CD4-positive, CD25-positive, alpha-beta regulatory T cell (primary cell): ENCODE measurements around the gene IAH1. TPM values are rescaled to one million over a fixed set of nuclear protein-coding genes. Genes with fewer than 3 reads are reported as not detected.

ENCODE experiments used
- ATAC-seq, 2 donors: fragments of 150-1000 bp; cut with Tn5 transposase; one replicate each; pipeline ENCODE4 v1.10.0; 2021; ENCODE audit warnings: low read depth in 2 of 2, moderate number of reproducible peaks in 2 of 2, moderate library complexity in 1 of 2
- DNase-seq, 3 donors: peaks; one replicate each; pipeline versions ENCODE4 v3.0.0 to v3.0.0-alpha.2; 2012 to 2022; ENCODE audit warnings: mixed read lengths in 1 of 3
- H3K27ac ChIP-seq: one replicate; pipeline ENCODE4 v1.7.0; 2013; ENCODE audit warnings: mild to moderate bottlenecking, low read length; ENCODE audit not compliant: insufficient read depth, poor library complexity, severe bottlenecking
- H3K27me3 ChIP-seq: one replicate; pipeline ENCODE4 v1.7.0; 2013; ENCODE audit warnings: low read length; ENCODE audit not compliant: control insufficient read depth, insufficient read depth
- H3K36me3 ChIP-seq: one replicate; pipeline ENCODE4 v1.7.0; 2013; ENCODE audit warnings: mild to moderate bottlenecking, low read length, moderate library complexity; ENCODE audit not compliant: control insufficient read depth, insufficient read depth
- H3K4me1 ChIP-seq: 2 replicates; pipeline ENCODE4 v1.7.0; 2013; ENCODE audit warnings: mild to moderate bottlenecking, low read length; ENCODE audit not compliant: insufficient read depth, control insufficient read depth, poor library complexity, severe bottlenecking
- H3K4me3 ChIP-seq: one replicate; pipeline ENCODE4 v1.7.0; 2013; ENCODE audit warnings: low read depth, mild to moderate bottlenecking, low read length, moderate library complexity
- H3K9me3 ChIP-seq, 2 experiments: 1 replicate in 1 of 2; 2 replicates in 1 of 2; pipeline ENCODE4 v1.7.0; 2013; ENCODE audit warnings: low read length in 2 of 2, mild to moderate bottlenecking in 1 of 2, moderate library complexity in 1 of 2; ENCODE audit not compliant: control insufficient read depth in 2 of 2
- H3K27ac Mint-ChIP-seq, 3 donors: one replicate each; pipeline ENCODE4 v1.8.0; 2020 to 2022; ENCODE audit warnings: mild to moderate bottlenecking in 3 of 3, mixed read lengths in 3 of 3, moderate library complexity in 2 of 3
- H3K27me3 Mint-ChIP-seq: one replicate; pipeline ENCODE4 v1.8.0; 2022; ENCODE audit warnings: mild to moderate bottlenecking, mixed read lengths
- H3K36me3 Mint-ChIP-seq: one replicate; pipeline ENCODE4 v1.8.0; 2020; ENCODE audit warnings: mixed read lengths
- H3K4me1 Mint-ChIP-seq, 4 donors: one replicate each; pipeline ENCODE4 v1.8.0; 2020 to 2022; ENCODE audit warnings: mixed read lengths in 4 of 4, mild to moderate bottlenecking in 1 of 4
- H3K4me3 Mint-ChIP-seq, 4 donors: one replicate each; pipeline ENCODE4 v1.8.0; 2020 to 2022; ENCODE audit warnings: mild to moderate bottlenecking in 4 of 4, mixed read lengths in 4 of 4, moderate library complexity in 3 of 4
- H3K9me3 Mint-ChIP-seq, 7 donors: one replicate each; pipeline ENCODE4 v1.8.0; 2020 to 2022; ENCODE audit warnings: mixed read lengths in 7 of 7, mild to moderate bottlenecking in 3 of 7, moderate library complexity in 2 of 7
- polyA plus RNA-seq, 4 donors: library from polyadenylated mRNA; unstranded; fragments of 300-500 nt; fragmentation: Illumina TruSeq; gene quantifications; one replicate each; pipeline ENCODE4 v1.2.3, GENCODE V29; 2021
- total RNA-seq: library from RNA; stranded (reverse); gene quantifications from one replicate; pipeline ENCODE4 v1.2.3, GENCODE V29; 2022

IAH1 gene
- total and polyA plus RNA-seq, 5 donors from 2014 or later: 40.7 to 108 (median 89.1) TPM

DNA sequence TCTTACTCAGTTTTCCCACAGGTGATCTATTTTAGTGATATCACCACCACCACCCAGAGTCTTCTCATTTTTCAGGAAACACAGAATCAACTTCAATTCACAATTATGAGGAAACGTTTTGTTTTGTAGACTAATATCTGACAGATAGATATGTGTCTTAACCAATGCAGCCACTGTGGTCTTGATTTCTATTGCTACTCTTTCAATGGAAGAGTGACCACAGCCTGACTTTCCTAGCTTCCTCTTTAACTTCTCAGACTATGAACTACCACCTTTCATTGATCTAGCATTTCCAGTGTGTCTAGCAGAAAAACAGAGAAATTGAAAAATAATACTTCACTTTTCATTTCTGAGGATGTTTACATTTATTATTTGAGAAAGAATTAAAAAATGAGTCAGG lies 60.8 kb downstream of the IAH1 start:
- H3K27ac ChIP-seq: no peak overlapping the region
- no peak overlapping the region for H3K4me3 ChIP-seq
- Mint-ChIP-seq H3K27ac (no peak overlapping the region), H3K4me1 (peaks cover 17 to 24% (median 20%) of the 10 kb centered on the region in 4 donors), H3K27me3 (no peaks in the 10 kb centered on the region), H3K36me3 (peaks cover 22% of the 10 kb centered on the region), H3K4me3 (no peak overlapping the region), H3K9me3 (no peaks in the 10 kb centered on the region)
- ATAC-seq (no peak), DNase-seq (no peak)
- H3K36me3 ChIP-seq: peaks cover 30% of the 10 kb centered on the region
- no peaks in the 10 kb centered on the region for H3K4me1 ChIP-seq
- no peaks in the 10 kb centered on the region for H3K9me3 ChIP-seq
- no peaks in the 10 kb centered on the region for H3K27me3 ChIP-seq

DNA sequence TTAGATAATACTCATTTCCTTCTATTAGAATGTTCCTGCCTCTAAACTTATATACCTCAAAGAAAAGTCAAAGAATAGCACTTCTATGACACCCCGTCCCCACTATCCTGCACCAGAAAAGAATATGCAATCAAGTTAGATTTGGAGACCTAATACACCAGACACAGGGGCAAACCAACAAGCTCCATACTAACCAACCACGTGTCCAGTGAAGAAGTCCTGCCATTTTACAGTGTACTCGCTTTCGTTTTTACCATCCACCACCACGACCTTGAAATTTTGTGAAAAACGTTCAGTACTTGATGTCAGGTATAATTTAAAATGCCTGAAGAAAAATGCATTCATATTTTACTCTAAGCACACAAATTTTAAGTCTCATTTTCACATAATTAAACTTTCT lies 62.2 kb downstream of the IAH1 start:
- ATAC-seq (no peak), DNase-seq (no peak)
- Mint-ChIP-seq H3K27me3 (no peaks in the 10 kb centered on the region), H3K4me3 (no peak overlapping the region), H3K36me3 (peaks cover 23% of the 10 kb centered on the region), H3K4me1 (peaks cover 18 to 26% (median 24%) of the 10 kb centered on the region in 4 donors), H3K9me3 (no peaks in the 10 kb centered on the region), H3K27ac (peak overlapping the region in 2 of 3 donors; percentile 5 to 44)
- Histone ChIP-seq H3K9me3 (no peaks in the 10 kb centered on the region), H3K27me3 (no peaks in the 10 kb centered on the region), H3K4me1 (no peaks in the 10 kb centered on the region), H3K4me3 (no peak overlapping the region), H3K36me3 (peaks cover 29% of the 10 kb centered on the region), H3K27ac (no peak overlapping the region)

DNA sequence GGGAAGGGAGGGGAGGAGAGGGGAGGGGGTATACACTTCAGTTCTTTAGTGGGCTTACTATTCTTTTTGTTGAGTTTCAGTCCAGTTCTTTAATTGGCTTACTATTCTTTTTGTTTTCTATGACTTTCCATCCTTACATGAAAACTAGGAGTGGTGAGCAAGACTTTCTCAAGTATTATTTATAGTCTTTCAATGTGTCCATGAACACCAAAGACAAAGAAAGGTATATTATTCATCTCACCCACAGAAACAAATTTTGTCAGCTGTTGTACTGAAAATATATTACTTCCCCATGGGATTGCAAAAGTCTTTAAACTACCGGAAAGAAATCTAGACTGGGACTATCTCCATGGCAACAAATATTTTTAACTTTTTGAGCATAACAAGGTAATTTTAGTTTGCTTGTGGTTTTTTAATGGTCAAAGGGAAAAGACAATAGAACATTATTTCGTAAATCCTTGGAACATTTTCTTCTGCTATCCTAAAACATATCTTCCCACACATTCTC lies 63.7 kb downstream of the IAH1 start:
- Mint-ChIP-seq H3K4me3 (no peak overlapping the region), H3K9me3 (no peaks in the 10 kb centered on the region), H3K4me1 (peaks cover 19 to 28% (median 25%) of the 10 kb centered on the region in 4 donors), H3K27me3 (no peaks in the 10 kb centered on the region), H3K36me3 (peaks cover 24% of the 10 kb centered on the region), H3K27ac (no peak overlapping the region)
- Histone ChIP-seq H3K36me3 (peaks cover 33% of the 10 kb centered on the region), H3K4me3 (no peak overlapping the region), H3K27ac (no peak overlapping the region), H3K4me1 (no peaks in the 10 kb centered on the region), H3K27me3 (no peaks in the 10 kb centered on the region), H3K9me3 (no peaks in the 10 kb centered on the region)
- ATAC-seq (no peak), DNase-seq (no peak)

Other genes starting within 250 kb of the IAH1 start
- gene ITGB1BP1, start 51.0 kb upstream of the IAH1 start, total RNA-seq: 65.3 TPM
- gene ITGB1BP1, start 51.0 kb upstream of the IAH1 start, polyA plus RNA-seq: 100 to 1,000 TPM; 106 to 199 (median 168) TPM
- gene CPSF3, start 50.9 kb upstream of the IAH1 start, total RNA-seq: 23.1 TPM
- gene CPSF3, start 50.9 kb upstream of the IAH1 start, polyA plus RNA-seq: 10 to 100 TPM; 30.7 to 37.8 (median 35.6) TPM
- 34.1 TPM for gene ADAM17, start 81.3 kb downstream of the IAH1 start, total RNA-seq
- gene ADAM17, start 81.3 kb downstream of the IAH1 start, polyA plus RNA-seq: 10 to 100 TPM; 11.8 to 15.7 (median 13.6) TPM
- gene YWHAQ, start 156.4 kb downstream of the IAH1 start, total RNA-seq: 160 TPM
- gene YWHAQ, start 156.4 kb downstream of the IAH1 start, polyA plus RNA-seq: 100 to 1,000 TPM; 238 to 359 (median 283) TPM